ENCODE data around the gene PRR20G. TPM values are rescaled to one million over a fixed set of nuclear protein-coding genes. Genes with fewer than 3 reads are reported as not detected.

PRR20G gene
- total RNA-seq, 1 experiment from 2014 or later, result 0.30 TPM

DNA sequence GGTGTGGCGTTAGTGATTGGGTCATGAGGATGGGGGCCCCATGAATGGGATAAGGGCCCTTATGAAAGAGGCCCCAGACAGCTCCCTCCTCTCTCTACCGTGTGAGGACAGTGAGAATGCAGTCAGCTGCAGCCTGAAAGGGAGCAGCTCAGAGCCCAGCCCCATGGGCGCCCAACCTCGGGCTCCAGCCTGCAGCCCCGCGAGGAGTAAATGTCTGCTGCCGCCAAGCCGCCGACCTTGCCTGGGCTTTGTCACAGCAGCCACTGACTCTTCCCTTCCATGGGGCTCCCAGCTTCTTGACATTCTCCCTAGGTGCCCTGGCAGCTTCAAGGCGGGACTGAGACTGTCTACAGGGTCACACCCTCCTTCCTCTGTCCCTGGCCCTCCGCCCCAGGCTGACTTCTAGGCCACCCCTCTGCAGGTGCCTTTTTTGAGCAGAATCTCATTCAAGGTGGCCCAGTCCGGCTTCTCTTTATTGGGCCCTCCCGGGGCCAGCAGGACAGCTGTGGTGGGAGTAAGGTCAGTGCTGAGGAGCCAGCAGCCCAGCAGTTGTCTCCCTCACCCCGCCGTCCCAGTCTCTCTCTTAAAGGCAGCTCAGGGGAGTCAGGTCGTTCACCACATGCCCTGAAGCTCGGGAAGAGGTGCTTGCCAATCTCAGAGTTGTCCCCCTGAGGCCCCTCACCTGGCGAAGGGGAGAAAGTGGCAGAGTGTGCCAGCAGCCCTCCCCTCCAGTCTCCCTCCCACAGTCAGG lies 18.7 kb upstream of the PRR20G start:
- BruUV-seq (replicated peaks), result no TSS peak
- H3K27ac ChIP-seq (ENCODE audit: low read depth, low read length), result no peak overlapping the region

More for the DNA sequence above, 18.7 kb upstream of the PRR20G start:
- Histone ChIP-seq H3K27me3 (ENCODE audit: insufficient read depth, low read length) (0 out of 2 replicates have a peak, but pooled peaks cover 8% of the 10 kb centered on the region), H3K4me1 (ENCODE audit: control insufficient read depth in 1 of 2, insufficient read depth in 2 of 2, low read length in 2 of 2) (peaks cover 10 to 16% of the 10 kb centered on the region in 2 experiments), H3K4me3 (replicated peaks in 1 of 2; ENCODE audit: low read depth in 1 of 2, low read length in 2 of 2) (no peak overlapping the region), H3K36me3 (ENCODE audit: control insufficient read depth in 1 of 2, insufficient read depth in 2 of 2, low read length in 2 of 2) (no peaks in the 10 kb centered on the region), H3K9me2 (ENCODE audit: insufficient read depth) (no peaks in the 10 kb centered on the region), H3K4me2 (ENCODE audit: low read length) (no peak overlapping the region), H4K20me1 (ENCODE audit: insufficient read depth) (no peaks in the 10 kb centered on the region), H3K79me2 (ENCODE audit: insufficient read depth, low read length) (no peaks in the 10 kb centered on the region), H3K9ac (ENCODE audit: low read length) (no peak overlapping the region), H3K9me3 (ENCODE audit: control insufficient read depth in 1 of 2, insufficient read depth in 1 of 2, low read depth in 1 of 2, low read length in 2 of 2) (no peaks in the 10 kb centered on the region), H2AFZ (ENCODE audit: low read depth, low read length, poor library complexity, severe bottlenecking) (no peak overlapping the region)
- POLR2A ChIA-PET, result no interaction called here
- intact Hi-C loops (cut with micrococcal nuclease), result no loop called here
- RAD21 ChIA-PET (ENCODE audit: low non-redundant PET in 1 of 2, low total read pairs in 2 of 2, uncharacterized antibody in 2 of 2, unreplicated experiment in 2 of 2), result no interaction called here
- DNase-seq (ENCODE audit: low read depth, low spot score) (no peak), ATAC-seq (no peak)
- TF ChIP-seq RAD21 (IDR thresholded peaks at IDR 0.05; ENCODE audit: low read depth) (no peak), ELF1 (IDR thresholded peaks at IDR 0.05; ENCODE audit: borderline replicate concordance, low read depth) (no peak), ZFX (IDR thresholded peaks at IDR 0.05) (no peak), SRF (IDR thresholded peaks at IDR 0.05; ENCODE audit: low read depth) (no peak), TCF7L2 (IDR thresholded peaks at IDR 0.05; ENCODE audit: borderline replicate concordance, extremely low read depth, insufficient read depth, insufficient read length) (no peak), SIN3A (IDR thresholded peaks at IDR 0.05; ENCODE audit: low read depth) (no peak), JUND (IDR thresholded peaks at IDR 0.05) (no peak), ZNF274 (IDR thresholded peaks at IDR 0.05; ENCODE audit: low read depth, low read length) (no peak), POLR2A (IDR thresholded peaks at IDR 0.05; ENCODE audit: borderline replicate concordance, extremely low read depth, insufficient read depth, insufficient read length) (no peak), YY1 (IDR thresholded peaks at IDR 0.05; ENCODE audit: extremely low read depth, insufficient replicate concordance, low read depth, low read length) (no peak)
- TF ChIP-seq, protein P1, sequence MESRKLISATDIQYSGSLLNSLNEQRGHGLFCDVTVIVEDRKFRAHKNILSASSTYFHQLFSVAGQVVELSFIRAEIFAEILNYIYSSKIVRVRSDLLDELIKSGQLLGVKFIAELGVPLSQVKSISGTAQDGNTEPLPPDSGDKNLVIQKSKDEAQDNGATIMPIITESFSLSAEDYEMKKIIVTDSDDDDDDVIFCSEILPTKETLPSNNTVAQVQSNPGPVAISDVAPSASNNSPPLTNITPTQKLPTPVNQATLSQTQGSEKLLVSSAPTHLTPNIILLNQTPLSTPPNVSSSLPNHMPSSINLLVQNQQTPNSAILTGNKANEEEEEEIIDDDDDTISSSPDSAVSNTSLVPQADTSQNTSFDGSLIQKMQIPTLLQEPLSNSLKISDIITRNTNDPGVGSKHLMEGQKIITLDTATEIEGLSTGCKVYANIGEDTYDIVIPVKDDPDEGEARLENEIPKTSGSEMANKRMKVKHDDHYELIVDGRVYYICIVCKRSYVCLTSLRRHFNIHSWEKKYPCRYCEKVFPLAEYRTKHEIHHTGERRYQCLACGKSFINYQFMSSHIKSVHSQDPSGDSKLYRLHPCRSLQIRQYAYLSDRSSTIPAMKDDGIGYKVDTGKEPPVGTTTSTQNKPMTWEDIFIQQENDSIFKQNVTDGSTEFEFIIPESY (IDR thresholded peaks at IDR 0.05; ENCODE audit: extremely low read depth, insufficient replicate concordance, low read length), result no peak
- TF ChIP-seq, protein P2, sequence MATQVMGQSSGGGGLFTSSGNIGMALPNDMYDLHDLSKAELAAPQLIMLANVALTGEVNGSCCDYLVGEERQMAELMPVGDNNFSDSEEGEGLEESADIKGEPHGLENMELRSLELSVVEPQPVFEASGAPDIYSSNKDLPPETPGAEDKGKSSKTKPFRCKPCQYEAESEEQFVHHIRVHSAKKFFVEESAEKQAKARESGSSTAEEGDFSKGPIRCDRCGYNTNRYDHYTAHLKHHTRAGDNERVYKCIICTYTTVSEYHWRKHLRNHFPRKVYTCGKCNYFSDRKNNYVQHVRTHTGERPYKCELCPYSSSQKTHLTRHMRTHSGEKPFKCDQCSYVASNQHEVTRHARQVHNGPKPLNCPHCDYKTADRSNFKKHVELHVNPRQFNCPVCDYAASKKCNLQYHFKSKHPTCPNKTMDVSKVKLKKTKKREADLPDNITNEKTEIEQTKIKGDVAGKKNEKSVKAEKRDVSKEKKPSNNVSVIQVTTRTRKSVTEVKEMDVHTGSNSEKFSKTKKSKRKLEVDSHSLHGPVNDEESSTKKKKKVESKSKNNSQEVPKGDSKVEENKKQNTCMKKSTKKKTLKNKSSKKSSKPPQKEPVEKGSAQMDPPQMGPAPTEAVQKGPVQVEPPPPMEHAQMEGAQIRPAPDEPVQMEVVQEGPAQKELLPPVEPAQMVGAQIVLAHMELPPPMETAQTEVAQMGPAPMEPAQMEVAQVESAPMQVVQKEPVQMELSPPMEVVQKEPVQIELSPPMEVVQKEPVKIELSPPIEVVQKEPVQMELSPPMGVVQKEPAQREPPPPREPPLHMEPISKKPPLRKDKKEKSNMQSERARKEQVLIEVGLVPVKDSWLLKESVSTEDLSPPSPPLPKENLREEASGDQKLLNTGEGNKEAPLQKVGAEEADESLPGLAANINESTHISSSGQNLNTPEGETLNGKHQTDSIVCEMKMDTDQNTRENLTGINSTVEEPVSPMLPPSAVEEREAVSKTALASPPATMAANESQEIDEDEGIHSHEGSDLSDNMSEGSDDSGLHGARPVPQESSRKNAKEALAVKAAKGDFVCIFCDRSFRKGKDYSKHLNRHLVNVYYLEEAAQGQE (IDR thresholded peaks at IDR 0.05; ENCODE audit: low read depth), result no peak
- TF ChIP-seq, protein P3, sequence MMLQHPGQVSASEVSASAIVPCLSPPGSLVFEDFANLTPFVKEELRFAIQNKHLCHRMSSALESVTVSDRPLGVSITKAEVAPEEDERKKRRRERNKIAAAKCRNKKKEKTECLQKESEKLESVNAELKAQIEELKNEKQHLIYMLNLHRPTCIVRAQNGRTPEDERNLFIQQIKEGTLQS (IDR thresholded peaks at IDR 0.05), result no peak
- CTCF ChIA-PET, result no interaction called here
